Sciatic nerve (tissue), 2 donors: ENCODE data around the gene TTC38. TPM values are rescaled to one million over a fixed set of nuclear protein-coding genes. Genes with fewer than 3 reads are reported as not detected.

ENCODE experiments used
- ATAC-seq: fragments of 200-7000 bp; cut with Tn5 transposase; one replicate; pipeline ENCODE4 v1.9.1; 2020; ENCODE audit warnings: mild to moderate bottlenecking, moderate library complexity
- DNase-seq: peaks from one replicate; pipeline ENCODE4 v3.0.0-alpha.2; 2020; ENCODE audit warnings: low spot score
- intact Hi-C: fragments of 100-400 bp; cut with DNase I; formaldehyde crosslinking; loops from one replicate; pipeline ENCODE4 v1.14.2; 2022
- total RNA-seq: library from RNA; stranded (reverse); fragmentation: NEBNext Ultra II Directional; extraction: Animal tissue kit (Norgen Biotek cat#: 25700); gene quantifications from one replicate; pipeline ENCODE4 v1.2.1, GENCODE V29; 2021
- donor health status: DM: no; HTN: no; CAD: no.
- donor health status: DM: no; HTN: no; CAD: no.

The TTC38 gene
- total RNA-seq, 1 donor from 2014 or later, result 25.7 TPM

DNA sequence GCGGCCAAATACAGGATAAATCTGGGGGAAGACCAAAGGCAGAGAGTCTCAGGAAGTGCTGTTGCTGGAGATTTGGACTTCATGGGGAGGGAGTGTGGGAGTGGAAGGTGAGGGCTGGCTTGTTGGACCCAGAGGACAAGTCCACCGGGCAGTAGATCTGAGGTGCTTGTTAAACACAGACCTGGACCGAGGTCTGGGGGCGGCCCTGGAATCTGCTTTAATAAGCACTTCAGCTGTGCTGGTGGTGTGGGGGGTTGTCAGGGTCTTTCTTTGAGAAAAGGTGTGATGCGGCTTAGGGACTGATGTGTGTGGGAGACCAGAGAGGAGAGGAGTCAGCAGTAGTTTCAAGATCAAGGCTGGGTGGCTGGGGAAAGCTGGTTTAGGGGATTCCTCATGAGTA is 72.1 kb downstream of the TTC38 start:
- intact Hi-C loops, result no loop called here
- DNase-seq (no peak), ATAC-seq (no peak)

DNA sequence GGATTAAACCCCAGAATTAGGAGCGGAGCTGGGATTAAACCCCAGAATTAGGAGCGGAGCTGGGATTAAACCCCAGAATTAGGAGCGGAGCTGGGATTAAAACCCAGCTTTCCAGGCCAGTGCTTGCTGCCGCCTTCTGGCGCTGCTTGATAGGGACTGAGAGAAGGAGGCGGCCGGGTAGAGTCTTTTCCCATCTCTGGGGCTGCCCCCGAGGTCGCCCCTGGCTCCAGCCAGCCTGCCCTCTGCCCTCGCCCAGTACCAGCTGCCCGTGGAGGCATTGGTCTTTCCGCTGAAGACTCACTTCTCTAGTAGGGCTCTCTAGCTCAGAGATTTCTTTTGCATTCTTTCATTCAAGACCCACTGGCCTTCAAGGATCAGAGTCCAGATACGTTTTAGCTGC is 72.9 kb downstream of the TTC38 start:
- no peak for DNase-seq
- intact Hi-C loops, result no loop called here
- ATAC-seq, result no peak

Other genes starting within 250 kb of the TTC38 start
- 39.2 TPM for gene PPARA, start 117.5 kb upstream of the TTC38 start, total RNA-seq
- 6.8 TPM for gene CDPF1, start 17.7 kb upstream of the TTC38 start, total RNA-seq
- 0.18 TPM for gene PKDREJ, start 4.7 kb upstream of the TTC38 start, total RNA-seq
- gene GTSE1, start 28.9 kb downstream of the TTC38 start, total RNA-seq, result 0.49 TPM
- gene TRMU, start 67.7 kb downstream of the TTC38 start, total RNA-seq, result 34.1 TPM